Epithelial cell of proximal tubule (primary cell): ENCODE results near the gene GRIK3. TPM values are rescaled to one million over a fixed set of nuclear protein-coding genes. Genes with fewer than 3 reads are reported as not detected.

Experiments
- DNase-seq: peaks from one replicate; pipeline ENCODE4 v3.0.0-alpha.2; 2011; ENCODE audit warnings: low read depth
- H3K4me3 ChIP-seq: 2 replicates; pipeline ENCODE4 v1.5.1; 2011; ENCODE audit warnings: low read depth, mild to moderate bottlenecking, low read length
- total RNA-seq: library from RNA; depleted of rRNA; stranded (reverse); fragments of >200 nt; gene quantifications from 2 replicates; pipeline ENCODE4 v1.2.3, GENCODE V29; 2015
- TF ChIP-seq, protein P1 (sequence below): conservative IDR thresholded peaks from 2 replicates; pipeline ENCODE4 v1.5.1; 2012; ENCODE audit warnings: low read depth, mild to moderate bottlenecking, low read length

The GRIK3 gene
- total RNA-seq, 1 donor from 2014 or later, result not detected

DNA sequence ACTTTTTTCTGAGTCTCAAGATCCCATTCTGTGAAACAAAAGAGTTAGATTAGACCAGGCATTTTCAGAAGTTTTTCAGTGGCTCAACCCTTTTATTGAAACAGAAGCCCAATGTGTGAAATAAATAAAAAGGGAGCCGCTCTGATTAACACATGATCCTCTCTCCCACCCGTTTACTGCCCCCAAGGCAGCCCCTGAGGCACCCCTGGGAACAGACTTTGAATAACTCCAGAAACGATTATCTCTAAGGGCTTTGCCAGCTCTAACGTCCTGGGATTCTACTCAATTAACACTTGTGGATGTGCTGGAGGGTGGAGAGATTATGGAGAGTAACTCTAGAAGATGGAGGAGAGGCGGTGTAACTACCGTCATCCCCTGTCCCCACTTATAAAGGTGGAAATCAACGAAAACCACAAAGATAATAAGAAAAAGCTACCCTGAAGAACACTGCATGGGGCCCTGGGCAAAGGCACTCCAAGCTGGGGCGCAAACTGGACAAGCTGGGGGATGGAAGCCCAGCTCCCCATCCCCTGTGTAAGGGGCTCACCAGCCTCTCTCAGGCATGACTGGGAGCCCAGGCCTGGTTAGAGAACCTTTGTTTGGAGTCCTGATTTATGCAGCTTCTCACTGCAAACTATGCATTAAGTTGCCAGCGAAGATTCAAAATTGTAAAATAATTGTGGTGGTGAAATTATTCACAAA is 39.0 kb upstream of the GRIK3 start:
- DNase-seq, result no peak
- TF ChIP-seq, protein P1, sequence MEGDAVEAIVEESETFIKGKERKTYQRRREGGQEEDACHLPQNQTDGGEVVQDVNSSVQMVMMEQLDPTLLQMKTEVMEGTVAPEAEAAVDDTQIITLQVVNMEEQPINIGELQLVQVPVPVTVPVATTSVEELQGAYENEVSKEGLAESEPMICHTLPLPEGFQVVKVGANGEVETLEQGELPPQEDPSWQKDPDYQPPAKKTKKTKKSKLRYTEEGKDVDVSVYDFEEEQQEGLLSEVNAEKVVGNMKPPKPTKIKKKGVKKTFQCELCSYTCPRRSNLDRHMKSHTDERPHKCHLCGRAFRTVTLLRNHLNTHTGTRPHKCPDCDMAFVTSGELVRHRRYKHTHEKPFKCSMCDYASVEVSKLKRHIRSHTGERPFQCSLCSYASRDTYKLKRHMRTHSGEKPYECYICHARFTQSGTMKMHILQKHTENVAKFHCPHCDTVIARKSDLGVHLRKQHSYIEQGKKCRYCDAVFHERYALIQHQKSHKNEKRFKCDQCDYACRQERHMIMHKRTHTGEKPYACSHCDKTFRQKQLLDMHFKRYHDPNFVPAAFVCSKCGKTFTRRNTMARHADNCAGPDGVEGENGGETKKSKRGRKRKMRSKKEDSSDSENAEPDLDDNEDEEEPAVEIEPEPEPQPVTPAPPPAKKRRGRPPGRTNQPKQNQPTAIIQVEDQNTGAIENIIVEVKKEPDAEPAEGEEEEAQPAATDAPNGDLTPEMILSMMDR, result no peak
- no peak overlapping the region for H3K4me3 ChIP-seq

DNA sequence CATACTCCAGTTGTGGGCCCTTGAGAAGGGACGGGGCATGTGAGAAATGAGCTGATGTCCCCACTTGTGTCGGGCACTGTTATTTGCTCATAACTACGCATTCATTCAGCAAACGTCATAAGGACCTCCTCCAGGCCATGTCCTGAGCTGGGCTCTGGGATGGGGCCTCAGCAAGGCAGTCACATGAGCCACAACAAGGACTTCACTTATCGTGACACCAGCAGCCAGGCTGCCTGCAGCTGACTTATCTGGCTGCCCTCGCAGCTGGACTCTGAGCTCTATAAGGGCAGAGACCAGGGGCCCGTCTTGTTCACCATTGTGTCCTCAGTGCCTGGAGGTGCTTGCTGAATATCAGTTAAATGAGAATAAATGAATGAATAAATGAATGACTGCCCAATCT is 37.5 kb upstream of the GRIK3 start:
- DNase-seq, result no peak
- no peak overlapping the region for H3K4me3 ChIP-seq
- TF ChIP-seq, protein P1, result no peak

- no peak for DNase-seq
- TF ChIP-seq, protein P1, result no peak
- H3K4me3 ChIP-seq, result no peak overlapping the region
These were observed 35.8 kb upstream of the GRIK3 start for GRCh38 chr1:37070126-37070525.

- TF ChIP-seq, protein P1, result no peak
- no peak overlapping the region for H3K4me3 ChIP-seq
- DNase-seq, result no peak
These were observed 35.1 kb upstream of the GRIK3 start for GRCh38 chr1:37069406-37069805.

DNA sequence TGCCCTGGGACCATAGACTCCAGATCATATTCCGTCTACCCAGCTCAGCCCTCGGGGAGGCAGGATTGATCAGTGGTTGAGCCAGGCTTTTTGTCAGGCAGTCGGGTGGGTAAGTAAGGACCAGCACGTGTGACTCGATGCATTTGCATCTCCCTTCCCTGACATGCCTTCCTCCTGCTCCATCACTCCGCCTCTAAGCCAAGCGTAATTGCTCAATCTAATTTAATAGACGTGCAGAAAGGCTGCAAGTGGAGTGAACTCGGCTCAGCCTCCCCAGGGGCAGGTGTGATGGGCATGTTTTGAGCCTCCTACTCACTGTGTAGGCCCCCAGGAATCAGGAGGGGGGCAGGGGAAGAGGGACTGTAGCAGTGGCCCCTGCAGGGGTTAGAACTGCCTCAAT is 34.6 kb upstream of the GRIK3 start:
- H3K4me3 ChIP-seq, result no peak overlapping the region
- TF ChIP-seq, protein P1, result no peak
- DNase-seq, result no peak

- TF ChIP-seq, protein P1, result no peak
- no peak for DNase-seq
- no peak overlapping the region for H3K4me3 ChIP-seq
These were observed 33.9 kb upstream of the GRIK3 start for GRCh38 chr1:37068260-37068659.

DNA sequence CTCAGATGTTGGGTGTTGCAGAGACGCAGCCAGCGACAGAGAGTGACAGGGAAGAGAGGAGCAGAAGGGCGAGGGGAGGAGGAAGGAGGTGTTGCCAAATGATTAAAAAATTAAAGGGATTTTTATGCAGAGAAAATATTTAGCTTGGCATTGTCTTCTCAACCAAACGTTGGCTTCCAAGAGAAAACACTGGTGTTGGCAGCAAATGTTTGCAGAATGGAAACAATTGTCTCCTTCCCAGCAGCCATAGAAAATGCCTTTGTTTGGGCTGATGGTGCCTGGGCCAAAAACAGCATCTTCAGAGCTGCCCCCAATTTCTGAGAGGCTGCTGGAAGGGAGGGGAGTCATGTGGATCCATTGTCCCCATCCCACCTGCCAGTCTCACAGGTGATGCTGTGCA is 29.7 kb upstream of the GRIK3 start:
- H3K4me3 ChIP-seq, result no peak overlapping the region
- TF ChIP-seq, protein P1, result no peak
- no peak for DNase-seq
